HL-60 (cell line): ENCODE measurements around the gene ZBTB7C.

Experiments
- DNase-seq, 2 experiments: peaks; one replicate each; pipeline ENCODE4 v3.0.0-alpha.2; 2010 to 2020; ENCODE audit warnings: low read depth in 1 of 2, low spot score in 1 of 2
- H3K27ac ChIP-seq: fragments of 250-450 bp; sonication (Bioruptor Pico); replicated peaks from 2 replicates; pipeline ENCODE4 v1.5.1; 2020; ENCODE audit warnings: mild to moderate bottlenecking, moderate library complexity
- H3K27me3 ChIP-seq: fragments of 250-450 bp; sonication (Bioruptor Pico); 2 replicates; pipeline ENCODE4 v1.5.1; 2021; ENCODE audit warnings: mild to moderate bottlenecking, moderate library complexity; ENCODE audit not compliant: insufficient read depth, poor library complexity, severe bottlenecking
- H3K4me3 ChIP-seq: replicated peaks from 2 replicates; pipeline ENCODE4 v1.5.1; 2011; ENCODE audit warnings: mild to moderate bottlenecking, control low read depth, low read length; ENCODE audit not compliant: insufficient read depth
- GABPA ChIP-seq: IDR thresholded peaks from 2 replicates; pipeline ENCODE4 v1.6.1; 2012; ENCODE audit warnings: low read depth
- POLR2AphosphoS5 ChIP-seq: IDR thresholded peaks from 2 replicates; pipeline ENCODE4 v1.6.1; 2012; ENCODE audit warnings: low read depth
- SPI1 ChIP-seq: IDR thresholded peaks from 2 replicates; pipeline ENCODE4 v1.6.1; 2012; ENCODE audit warnings: low read depth, mild to moderate bottlenecking, borderline replicate concordance
- TF ChIP-seq, protein P1 (sequence below): IDR thresholded peaks from 2 replicates; pipeline ENCODE4 v1.6.1; 2012; ENCODE audit warnings: low read depth; ENCODE audit not compliant: insufficient replicate concordance
- TF ChIP-seq, protein P2 (sequence below): IDR thresholded peaks from one replicate; pipeline ENCODE4 v1.5.1; 2011; ENCODE audit warnings: low read length, control low read depth, inconsistent platforms; ENCODE audit not compliant: insufficient read depth

Gene ZBTB7C

GRCh38 chr18:48017635-48018034 lies 391.5 kb downstream of the ZBTB7C start:
- H3K4me3 ChIP-seq = no peak overlapping the region
- TF ChIP-seq SPI1 (no peak), GABPA (no peak), POLR2AphosphoS5 (no peak)
- TF ChIP-seq, protein P1, sequence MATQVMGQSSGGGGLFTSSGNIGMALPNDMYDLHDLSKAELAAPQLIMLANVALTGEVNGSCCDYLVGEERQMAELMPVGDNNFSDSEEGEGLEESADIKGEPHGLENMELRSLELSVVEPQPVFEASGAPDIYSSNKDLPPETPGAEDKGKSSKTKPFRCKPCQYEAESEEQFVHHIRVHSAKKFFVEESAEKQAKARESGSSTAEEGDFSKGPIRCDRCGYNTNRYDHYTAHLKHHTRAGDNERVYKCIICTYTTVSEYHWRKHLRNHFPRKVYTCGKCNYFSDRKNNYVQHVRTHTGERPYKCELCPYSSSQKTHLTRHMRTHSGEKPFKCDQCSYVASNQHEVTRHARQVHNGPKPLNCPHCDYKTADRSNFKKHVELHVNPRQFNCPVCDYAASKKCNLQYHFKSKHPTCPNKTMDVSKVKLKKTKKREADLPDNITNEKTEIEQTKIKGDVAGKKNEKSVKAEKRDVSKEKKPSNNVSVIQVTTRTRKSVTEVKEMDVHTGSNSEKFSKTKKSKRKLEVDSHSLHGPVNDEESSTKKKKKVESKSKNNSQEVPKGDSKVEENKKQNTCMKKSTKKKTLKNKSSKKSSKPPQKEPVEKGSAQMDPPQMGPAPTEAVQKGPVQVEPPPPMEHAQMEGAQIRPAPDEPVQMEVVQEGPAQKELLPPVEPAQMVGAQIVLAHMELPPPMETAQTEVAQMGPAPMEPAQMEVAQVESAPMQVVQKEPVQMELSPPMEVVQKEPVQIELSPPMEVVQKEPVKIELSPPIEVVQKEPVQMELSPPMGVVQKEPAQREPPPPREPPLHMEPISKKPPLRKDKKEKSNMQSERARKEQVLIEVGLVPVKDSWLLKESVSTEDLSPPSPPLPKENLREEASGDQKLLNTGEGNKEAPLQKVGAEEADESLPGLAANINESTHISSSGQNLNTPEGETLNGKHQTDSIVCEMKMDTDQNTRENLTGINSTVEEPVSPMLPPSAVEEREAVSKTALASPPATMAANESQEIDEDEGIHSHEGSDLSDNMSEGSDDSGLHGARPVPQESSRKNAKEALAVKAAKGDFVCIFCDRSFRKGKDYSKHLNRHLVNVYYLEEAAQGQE = no peak
- TF ChIP-seq, protein P2, sequence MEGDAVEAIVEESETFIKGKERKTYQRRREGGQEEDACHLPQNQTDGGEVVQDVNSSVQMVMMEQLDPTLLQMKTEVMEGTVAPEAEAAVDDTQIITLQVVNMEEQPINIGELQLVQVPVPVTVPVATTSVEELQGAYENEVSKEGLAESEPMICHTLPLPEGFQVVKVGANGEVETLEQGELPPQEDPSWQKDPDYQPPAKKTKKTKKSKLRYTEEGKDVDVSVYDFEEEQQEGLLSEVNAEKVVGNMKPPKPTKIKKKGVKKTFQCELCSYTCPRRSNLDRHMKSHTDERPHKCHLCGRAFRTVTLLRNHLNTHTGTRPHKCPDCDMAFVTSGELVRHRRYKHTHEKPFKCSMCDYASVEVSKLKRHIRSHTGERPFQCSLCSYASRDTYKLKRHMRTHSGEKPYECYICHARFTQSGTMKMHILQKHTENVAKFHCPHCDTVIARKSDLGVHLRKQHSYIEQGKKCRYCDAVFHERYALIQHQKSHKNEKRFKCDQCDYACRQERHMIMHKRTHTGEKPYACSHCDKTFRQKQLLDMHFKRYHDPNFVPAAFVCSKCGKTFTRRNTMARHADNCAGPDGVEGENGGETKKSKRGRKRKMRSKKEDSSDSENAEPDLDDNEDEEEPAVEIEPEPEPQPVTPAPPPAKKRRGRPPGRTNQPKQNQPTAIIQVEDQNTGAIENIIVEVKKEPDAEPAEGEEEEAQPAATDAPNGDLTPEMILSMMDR = no peak
- H3K27me3 ChIP-seq = no peaks in the 10 kb centered on the region
- DNase-seq = no peak
- H3K27ac ChIP-seq = no peak overlapping the region

DNA sequence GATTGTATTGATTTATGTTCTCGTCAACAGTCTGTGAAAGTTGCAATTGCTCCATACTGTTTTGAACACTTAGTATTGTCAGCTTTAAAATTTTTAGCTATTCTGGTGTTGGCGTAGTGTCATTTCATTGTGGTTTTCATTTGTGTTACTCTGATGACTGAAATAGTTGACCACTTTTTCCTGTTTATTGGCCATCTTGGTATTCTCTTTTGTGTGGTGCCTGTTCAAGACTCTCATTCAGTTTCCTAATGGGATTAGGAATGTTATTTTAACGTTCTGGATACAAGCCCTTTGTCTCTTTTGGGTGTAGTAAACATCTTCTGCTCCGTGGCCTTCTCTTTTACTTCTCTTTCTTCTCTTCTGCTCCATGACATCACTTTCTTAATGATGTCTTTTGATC lies 396.0 kb downstream of the ZBTB7C start:
- DNase-seq = no peak
- no peak for TF ChIP-seq GABPA
- TF ChIP-seq, protein P1 = no peak
- TF ChIP-seq, protein P2 = no peak
- no peak for TF ChIP-seq POLR2AphosphoS5
- no peak for TF ChIP-seq SPI1
- H3K27me3 ChIP-seq = no peaks in the 10 kb centered on the region

DNA sequence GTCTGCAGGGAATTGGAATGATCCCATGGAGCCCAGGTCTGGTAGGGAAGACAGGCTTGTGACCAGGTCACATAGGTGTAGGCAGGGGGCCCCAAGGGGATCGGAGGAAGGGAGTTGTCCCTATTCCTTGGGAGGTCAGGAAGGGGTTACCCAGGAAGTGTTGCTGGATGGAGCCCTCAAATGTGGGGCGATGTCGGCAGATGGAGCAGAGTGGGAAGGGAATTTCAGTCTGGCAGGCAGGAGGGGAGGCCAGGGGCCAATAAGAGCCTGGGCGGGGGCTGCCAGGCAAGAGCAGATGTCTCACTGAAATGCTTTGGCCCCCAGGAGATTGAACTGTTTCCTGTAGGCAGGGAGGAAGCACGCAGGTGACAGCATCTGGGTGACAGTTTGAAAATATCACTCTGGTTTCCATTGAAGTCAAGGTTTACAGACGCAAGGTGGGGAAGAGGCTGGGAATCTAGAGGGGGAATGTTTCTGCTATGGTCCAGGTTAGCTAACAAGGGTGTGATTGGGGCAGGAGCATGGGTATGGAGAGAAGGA lies 397.2 kb downstream of the ZBTB7C start:
- Histone ChIP-seq H3K27ac (no peak overlapping the region), H3K4me3 (no peak overlapping the region), H3K27me3 (no peaks in the 10 kb centered on the region)
- DNase-seq = no peak
- TF ChIP-seq, protein P2 = no peak
- no peak for TF ChIP-seq SPI1
- TF ChIP-seq GABPA = no peak
- no peak for TF ChIP-seq POLR2AphosphoS5
- TF ChIP-seq, protein P1 = no peak

More for the DNA sequence above, 396.0 kb downstream of the ZBTB7C start:
- no peak overlapping the region for H3K4me3 ChIP-seq
- H3K27ac ChIP-seq = no peak overlapping the region
